HAP-1 (cell line): ENCODE results near the gene ARFGAP1.
"Not testable (repeated sequence)": the region's sequence is repeated elsewhere in the genome, so short reads cannot be mapped to it uniquely, and the experiment has no call there.

Experiments used
- DNase-seq, 2 experiments: peaks; one replicate each; pipeline ENCODE4 v3.0.0-alpha.2; 2016 to 2020; ENCODE audit warnings: low spot score in 2 of 2
- H3K27me3 ChIP-seq: fragments of 250-450 bp; sonication (Bioruptor Pico); 2 replicates; pipeline ENCODE4 v1.5.1; 2020; ENCODE audit warnings: low read depth, mild to moderate bottlenecking, moderate library complexity
- H3K36me3 ChIP-seq: fragments of 250-450 bp; sonication (Bioruptor Pico); replicated peaks from 2 replicates; pipeline ENCODE4 v1.5.1; 2020; ENCODE audit warnings: mild to moderate bottlenecking
- H3K4me1 ChIP-seq: fragments of 250-450 bp; sonication (Bioruptor Pico); 2 replicates; pipeline ENCODE4 v1.5.1; 2020; ENCODE audit warnings: mild to moderate bottlenecking
- H3K4me3 ChIP-seq: fragments of 250-450 bp; sonication (Bioruptor Pico); 2 replicates; pipeline ENCODE4 v1.5.1; 2020; ENCODE audit warnings: mild to moderate bottlenecking, moderate library complexity
- H3K9me3 ChIP-seq: fragments of 250-450 bp; sonication (Bioruptor Pico); 2 replicates; pipeline ENCODE4 v1.5.1; 2020; ENCODE audit warnings: mild to moderate bottlenecking, moderate library complexity
- in situ Hi-C: fragments of 300-500 bp; cut with MboI; formaldehyde crosslinking; loops from 3 replicates; pipeline ENCODE4 v1.14.3; 2020; ENCODE audit warnings: low sequenced_read_pairs, inconsistent platforms, mixed read lengths

Gene ARFGAP1

GRCh38 chr20:63328026-63328700, 55.5 kb downstream of the ARFGAP1 start:
- no peak overlapping the region for H3K4me3 ChIP-seq
- H3K9me3 ChIP-seq = peaks cover 5% of the 10 kb centered on the region; the same call in 1 of the 2 replicates
- in situ Hi-C loops = no loop called here
- no peaks in the 10 kb centered on the region for H3K4me1 ChIP-seq
- no peak for DNase-seq
- no peaks in the 10 kb centered on the region for H3K36me3 ChIP-seq
- peaks cover 15% of the 10 kb centered on the region for H3K27me3 ChIP-seq

- Histone ChIP-seq H3K36me3 (no peaks in the 10 kb centered on the region), H3K4me3 (no peak overlapping the region), H3K27me3 (peaks cover 10% of the 10 kb centered on the region), H3K9me3 (peaks cover 5% of the 10 kb centered on the region; the same call in 1 of the 2 replicates), H3K4me1 (no peaks in the 10 kb centered on the region)
- DNase-seq = no peak
- in situ Hi-C loops = no loop called here
Measured at GRCh38 chr20:63328718-63329275, 56.2 kb downstream of the ARFGAP1 start.

GRCh38 chr20:63329331-63330083, 56.9 kb downstream of the ARFGAP1 start:
- H3K36me3 ChIP-seq = no peaks in the 10 kb centered on the region

GRCh38 chr20:63330084-63330760, 57.6 kb downstream of the ARFGAP1 start:
- in situ Hi-C loops = no loop called here
- Histone ChIP-seq H3K9me3 (peaks cover 5% of the 10 kb centered on the region; the same call in 1 of the 2 replicates), H3K36me3 (no peaks in the 10 kb centered on the region), H3K4me1 (no peaks in the 10 kb centered on the region), H3K27me3 (no peaks in the 10 kb centered on the region), H3K4me3 (no peak overlapping the region)
- DNase-seq = no peak

More at GRCh38 chr20:63329331-63330083, 56.9 kb downstream of the ARFGAP1 start:
- no peak for DNase-seq
- in situ Hi-C loops = no loop called here
- Histone ChIP-seq H3K4me1 (no peaks in the 10 kb centered on the region), H3K9me3 (peaks cover 5% of the 10 kb centered on the region; the same call in 1 of the 2 replicates), H3K4me3 (no peak overlapping the region), H3K27me3 (peaks cover 3% of the 10 kb centered on the region)

GRCh38 chr20:63330940-63331339, 58.3 kb downstream of the ARFGAP1 start:
- no peaks in the 10 kb centered on the region for H3K36me3 ChIP-seq
- no peak overlapping the region for H3K4me3 ChIP-seq
- H3K9me3 ChIP-seq = peaks cover 5% of the 10 kb centered on the region; the same call in 1 of the 2 replicates
- no peaks in the 10 kb centered on the region for H3K27me3 ChIP-seq
- H3K4me1 ChIP-seq = no peaks in the 10 kb centered on the region
- DNase-seq = no peak
- in situ Hi-C loops = no loop called here

DNA sequence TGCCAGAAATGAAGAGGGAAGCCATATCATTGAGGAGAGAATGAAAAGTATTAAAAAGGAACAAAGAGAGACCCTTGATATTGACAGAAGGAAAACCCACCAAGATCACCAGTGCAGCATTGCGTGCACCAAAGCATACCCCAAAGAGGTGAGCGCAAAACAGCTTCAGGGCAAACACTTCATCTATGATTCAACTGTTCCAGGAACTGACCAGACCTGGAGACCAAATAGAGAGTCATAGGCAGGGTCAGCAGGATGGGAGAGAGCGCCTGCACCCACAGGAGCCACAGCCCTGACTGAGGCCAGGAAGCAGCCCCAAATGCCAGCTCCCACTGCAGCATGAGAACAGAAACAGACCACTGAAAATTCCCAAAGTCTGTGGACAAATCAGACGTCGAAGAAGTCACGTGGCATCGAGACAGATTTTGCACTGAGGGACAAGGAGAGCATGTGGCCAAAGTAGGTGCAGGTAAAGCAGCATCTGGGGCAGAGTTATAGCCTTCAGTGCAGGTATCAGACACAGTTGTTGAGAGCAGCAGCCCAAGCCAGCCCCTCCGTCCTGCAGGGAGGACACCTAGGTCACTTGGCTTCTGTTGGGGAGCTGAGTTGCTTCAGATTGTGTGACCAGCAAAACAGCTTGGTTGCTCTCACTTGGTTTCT, 59.3 kb downstream of the ARFGAP1 start:
- DNase-seq = no peak
- H3K36me3 ChIP-seq = no peaks in the 10 kb centered on the region
- in situ Hi-C loops = no loop called here
- peaks cover 5% of the 10 kb centered on the region; the same call in 1 of the 2 replicates for H3K9me3 ChIP-seq
- H3K27me3 ChIP-seq = peaks cover 2% of the 10 kb centered on the region; the same call in 1 of the 2 replicates
- H3K4me3 ChIP-seq = no peak overlapping the region
- H3K4me1 ChIP-seq = no peaks in the 10 kb centered on the region

DNA sequence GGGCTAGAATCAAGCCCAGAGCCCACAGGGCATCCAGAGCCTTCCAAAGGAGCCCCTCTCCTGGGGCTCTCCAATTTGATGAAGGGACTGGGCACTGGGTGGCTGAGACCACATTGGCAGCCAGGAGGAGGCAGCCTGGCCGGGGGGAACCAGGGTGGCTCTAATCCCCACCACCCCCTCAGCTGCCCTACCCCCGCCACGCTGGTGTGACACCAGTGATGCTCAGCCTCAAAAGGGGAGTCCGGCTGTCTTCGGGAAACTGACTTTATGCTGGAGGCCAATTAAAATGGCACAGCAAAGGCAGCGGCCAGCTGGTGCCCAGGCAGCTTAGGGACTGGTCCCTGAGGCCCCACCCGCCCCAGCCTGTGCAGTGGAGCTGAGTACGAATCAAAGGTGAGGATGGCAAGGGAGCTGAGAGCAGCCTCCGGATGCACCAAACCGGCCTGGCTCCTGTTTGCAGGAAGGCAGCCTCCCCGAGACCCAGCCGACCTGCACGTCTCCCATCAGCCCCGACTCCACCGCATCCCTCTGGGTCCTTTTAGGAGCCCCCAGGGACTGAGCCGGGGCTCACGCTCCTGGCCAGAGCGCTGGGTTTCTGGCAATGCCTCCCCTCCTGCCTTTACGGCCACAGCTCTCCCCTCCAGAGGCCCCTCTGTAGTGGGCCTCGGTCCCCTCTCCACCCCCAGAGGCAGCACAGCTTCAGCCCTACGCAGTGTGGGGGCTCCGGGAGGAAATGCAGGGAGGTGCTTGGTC, 60.1 kb downstream of the ARFGAP1 start:
- in situ Hi-C loops = no loop called here
- no peak for DNase-seq
- Histone ChIP-seq H3K27me3 (peaks cover 7% of the 10 kb centered on the region), H3K4me1 (no peaks in the 10 kb centered on the region), H3K36me3 (no peaks in the 10 kb centered on the region), H3K4me3 (no peak overlapping the region), H3K9me3 (peaks cover 5% of the 10 kb centered on the region; the same call in 1 of the 2 replicates)

DNA sequence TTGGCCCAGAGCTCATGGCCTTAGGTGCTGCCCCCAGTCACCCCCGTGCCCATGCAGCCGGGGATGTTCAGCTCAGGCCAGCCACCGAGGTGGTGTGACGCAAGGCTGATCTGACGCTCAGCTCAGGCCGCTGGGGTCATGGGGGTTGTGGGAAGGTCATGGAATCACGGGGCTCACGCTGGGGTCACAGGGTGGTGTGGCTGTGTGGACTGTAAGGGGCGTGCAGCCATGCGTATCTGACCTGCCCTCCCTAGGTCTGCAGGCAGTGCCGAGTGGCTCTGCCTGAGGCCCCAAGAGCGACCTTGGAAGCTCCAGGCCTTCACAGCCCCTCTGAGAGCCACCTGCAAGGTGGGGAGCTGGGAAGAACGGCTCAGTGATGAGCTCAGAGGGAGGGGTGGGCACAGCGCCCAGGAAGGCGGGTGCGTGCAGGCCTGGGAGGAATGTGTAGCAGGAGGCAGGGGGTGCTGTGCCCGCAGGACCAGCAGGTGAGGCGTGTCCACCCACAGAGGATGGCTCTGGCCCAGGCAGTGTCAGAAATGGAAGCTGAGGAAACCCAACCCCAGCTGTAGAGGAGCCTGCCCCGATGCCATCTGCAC, 60.7 kb downstream of the ARFGAP1 start:
- Histone ChIP-seq H3K9me3 (peaks cover 5% of the 10 kb centered on the region; the same call in 1 of the 2 replicates), H3K36me3 (no peaks in the 10 kb centered on the region), H3K4me1 (no peaks in the 10 kb centered on the region), H3K27me3 (peaks cover 7% of the 10 kb centered on the region), H3K4me3 (no peak overlapping the region)
- in situ Hi-C loops = no loop called here
- no peak for DNase-seq

DNA sequence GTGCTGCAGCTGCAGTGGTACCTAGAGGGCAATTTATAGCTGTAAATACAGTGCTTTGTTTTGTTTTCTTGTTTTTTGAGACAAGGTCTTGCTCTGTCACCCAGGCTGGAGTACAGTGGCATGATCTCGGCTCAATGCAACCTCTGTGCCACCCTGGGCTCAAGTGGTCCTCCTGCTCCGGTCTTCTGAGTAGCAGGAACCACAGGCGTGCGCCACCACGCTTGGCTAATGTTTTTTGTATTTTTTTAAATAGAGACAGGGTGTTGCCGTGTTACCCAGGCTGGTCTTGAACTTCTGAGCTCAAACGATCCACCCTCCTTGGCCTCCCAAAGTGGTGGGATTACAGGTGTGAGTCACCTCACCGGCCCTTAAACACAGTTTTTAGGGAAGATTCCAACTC, 61.7 kb downstream of the ARFGAP1 start:
- no peak for DNase-seq
- H3K4me3 ChIP-seq = no peak overlapping the region
- H3K27me3 ChIP-seq = peaks cover 7% of the 10 kb centered on the region
- in situ Hi-C loops = no loop called here
- H3K9me3 ChIP-seq = peaks cover 5% of the 10 kb centered on the region; the same call in 1 of the 2 replicates
- H3K4me1 ChIP-seq = no peaks in the 10 kb centered on the region
- no peaks in the 10 kb centered on the region for H3K36me3 ChIP-seq

DNA sequence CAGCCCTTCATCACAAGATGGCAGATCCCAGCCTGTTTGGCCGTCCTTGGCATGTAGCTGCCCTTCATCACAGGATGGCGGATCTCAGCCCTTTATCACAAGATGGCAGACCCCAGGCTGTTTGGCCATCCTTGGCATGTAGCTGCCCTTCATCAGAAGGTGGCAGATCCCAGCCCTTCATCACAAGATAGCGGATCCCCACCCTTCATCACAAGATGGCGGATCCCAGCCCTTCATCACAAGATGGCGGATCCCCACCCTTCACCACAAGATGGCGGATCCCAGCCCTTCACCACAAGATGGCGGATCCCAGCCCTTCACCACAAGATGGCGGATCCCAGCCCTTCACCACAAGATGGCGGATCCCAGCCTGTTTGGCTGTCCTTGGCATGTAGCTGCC, 62.4 kb downstream of the ARFGAP1 start:
- H3K4me3 ChIP-seq, H3K27me3 ChIP-seq, H3K36me3 ChIP-seq, H3K9me3 ChIP-seq, DNase-seq, in situ Hi-C loops, H3K4me1 ChIP-seq: not testable (repeated sequence)

DNA sequence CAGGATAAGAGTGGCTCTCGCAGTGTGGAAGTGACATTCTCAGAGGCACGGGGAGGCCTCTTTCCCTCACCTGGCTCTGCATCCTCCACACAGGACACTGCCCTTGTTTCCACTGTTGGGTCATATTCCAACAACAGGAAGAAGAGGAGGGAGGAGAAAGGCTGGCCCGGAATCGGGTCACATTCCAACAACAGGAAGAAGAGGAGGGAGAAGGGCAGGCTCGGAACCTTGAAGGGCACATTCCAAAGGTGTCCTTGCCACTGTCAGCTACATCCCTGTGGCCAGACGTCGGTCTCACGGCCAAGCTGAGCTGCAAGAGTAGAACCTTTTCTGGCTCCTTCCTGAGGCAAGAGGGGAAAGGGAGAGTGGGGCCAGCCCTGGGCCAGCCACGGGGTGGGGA, 63.1 kb downstream of the ARFGAP1 start:
- DNase-seq = no peak
- Histone ChIP-seq H3K9me3 (peaks cover 5% of the 10 kb centered on the region; the same call in 1 of the 2 replicates), H3K27me3 (peaks cover 7% of the 10 kb centered on the region), H3K4me1 (no peaks in the 10 kb centered on the region), H3K4me3 (no peak overlapping the region), H3K36me3 (no peaks in the 10 kb centered on the region)
- in situ Hi-C loops = no loop called here

DNA sequence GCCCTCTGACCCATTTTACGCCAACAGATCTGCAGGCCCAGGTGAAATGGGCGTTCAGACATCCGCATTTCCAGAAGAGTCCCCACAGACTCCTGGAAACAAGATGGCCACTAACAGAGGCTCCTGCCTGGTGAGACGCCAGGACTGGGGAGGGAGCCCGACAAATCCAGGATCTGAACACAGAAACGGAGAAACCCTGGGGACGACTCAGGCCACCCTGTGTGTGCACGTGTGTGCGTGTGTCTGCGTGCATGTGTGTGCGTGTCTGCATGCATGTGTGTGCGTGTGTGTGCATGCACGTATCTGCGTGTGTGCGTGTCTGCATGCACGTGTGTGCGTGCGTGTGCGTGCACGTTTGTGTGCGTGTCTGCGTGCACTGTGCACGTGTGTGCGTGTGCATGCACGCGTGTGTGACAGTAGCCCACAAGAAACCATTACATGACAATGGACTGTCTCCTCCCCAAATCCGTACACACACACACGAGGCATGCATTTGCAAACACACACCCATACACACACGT, 63.7 kb downstream of the ARFGAP1 start:
- in situ Hi-C loops = no loop called here

More for the DNA sequence above, 63.7 kb downstream of the ARFGAP1 start:
- no peak for DNase-seq
- Histone ChIP-seq H3K4me1 (no peaks in the 10 kb centered on the region), H3K4me3 (no peak overlapping the region), H3K36me3 (no peaks in the 10 kb centered on the region), H3K27me3 (peaks cover 7% of the 10 kb centered on the region), H3K9me3 (peaks cover 5% of the 10 kb centered on the region; the same call in 1 of the 2 replicates)
